T-cell (primary cell): ENCODE measurements around the gene GPR78. TPM values are rescaled to one million over a fixed set of nuclear protein-coding genes. Genes with fewer than 3 reads are reported as not detected.

Source experiments
- ATAC-seq, 4 experiments: fragments of 200-7000 bp in 3 of 4; fragments of 150-1000 bp in 1 of 4; cut with Tn5 transposase; replicated peaks in 1 of 4; 1 replicate in 3 of 4; 2 replicates in 1 of 4; pipeline ENCODE4 v1.10.0; 2021; ENCODE audit warnings: moderate library complexity in 3 of 4, mild to moderate bottlenecking in 2 of 4, moderate number of reproducible peaks in 1 of 4
- CTCF ChIA-PET, 2 donors: fragments of 300-600 bp; sonication (Branson Sonifier 250); formaldehyde crosslinking; loops; one replicate each; lab custom pipeline; 2022; ENCODE audit warnings: antibody characterized with exemption in 2 of 2; lab: Charles Lee
- POLR2A ChIA-PET, 2 donors: fragments of 300-600 bp; sonication (Branson Sonifier 250); formaldehyde crosslinking; loops; one replicate each; lab custom pipeline; 2022; ENCODE audit warnings: antibody characterized with exemption in 2 of 2; lab: Charles Lee
- DNase-seq, 35 experiments: peaks; one replicate each; pipeline versions ENCODE4 v3.0.0 to v3.0.0-alpha.2; 2013 to 2023
- H3K27ac ChIP-seq: one replicate; pipeline ENCODE4 v1.5.1; 2013; ENCODE audit warnings: low read length
- H3K27me3 ChIP-seq, 2 experiments: replicated peaks in 1 of 2; 1 replicate in 1 of 2; 2 replicates in 1 of 2; pipeline versions ENCODE4 v1.6.1 to v1.7.0; 2013; ENCODE audit warnings: low read length in 1 of 2, mixed read lengths in 1 of 2; ENCODE audit not compliant: control insufficient read depth in 2 of 2, insufficient read depth in 2 of 2; ENCODE audit errors: extremely low read depth in 1 of 2
- H3K36me3 ChIP-seq, 2 donors: 1 replicate in 1 of 2; 2 replicates in 1 of 2; pipeline versions ENCODE4 v1.6.1 to v1.7.0; 2013; ENCODE audit warnings: low read length in 1 of 2; ENCODE audit not compliant: control insufficient read depth in 2 of 2, insufficient read depth in 1 of 2; ENCODE audit errors: extremely low read depth in 1 of 2
- H3K4me1 ChIP-seq, 2 experiments: 1 replicate in 1 of 2; 2 replicates in 1 of 2; pipeline versions ENCODE4 v1.6.1 to v1.7.0; 2013; ENCODE audit warnings: low read length in 2 of 2, mixed read lengths in 1 of 2; ENCODE audit not compliant: insufficient read depth in 2 of 2, control insufficient read depth in 1 of 2; ENCODE audit errors: extremely low read depth in 1 of 2
- H3K4me3 ChIP-seq, 2 donors: 1 replicate in 1 of 2; 2 replicates in 1 of 2; pipeline versions ENCODE4 v1.5.1 to v1.7.0; 2013; ENCODE audit warnings: mild to moderate bottlenecking in 2 of 2, low read length in 1 of 2, moderate library complexity in 1 of 2; ENCODE audit not compliant: control insufficient read depth in 1 of 2; ENCODE audit errors: extremely low read depth in 1 of 2
- H3K9me3 ChIP-seq: 2 replicates; pipeline ENCODE4 v1.7.0; 2013
- H3K27ac Mint-ChIP-seq, 2 donors: one replicate each; pipeline ENCODE4 v1.8.0; 2020 to 2021; ENCODE audit warnings: mild to moderate bottlenecking in 2 of 2, mixed read lengths in 2 of 2
- H3K27me3 Mint-ChIP-seq, 2 donors: one replicate each; pipeline ENCODE4 v1.8.0; 2021 to 2022; ENCODE audit warnings: mixed read lengths in 2 of 2
- H3K36me3 Mint-ChIP-seq: one replicate; pipeline ENCODE4 v1.8.0; 2021; ENCODE audit warnings: mixed read lengths
- H3K4me1 Mint-ChIP-seq, 3 donors: one replicate each; pipeline ENCODE4 v1.8.0; 2020 to 2022; ENCODE audit warnings: mixed read lengths in 3 of 3, mild to moderate bottlenecking in 1 of 3
- H3K4me3 Mint-ChIP-seq, 3 donors: one replicate each; pipeline ENCODE4 v1.8.0; 2020 to 2022; ENCODE audit warnings: mild to moderate bottlenecking in 3 of 3, mixed read lengths in 3 of 3, moderate library complexity in 3 of 3
- H3K9me3 Mint-ChIP-seq, 3 donors: one replicate each; pipeline ENCODE4 v1.8.0; 2020 to 2022; ENCODE audit warnings: mixed read lengths in 3 of 3
- WGBS: methylation state at CpG from one replicate; pipeline ENCODE4 v1.1.5; 2013; ENCODE audit warnings: missing lambda C conversion rate; ENCODE audit not compliant: insufficient coverage; 5-methylcytosine and 5-hydroxymethylcytosine counted together
- total RNA-seq, 35 experiments: library from RNA in 6 of 35; stranded (reverse) in 6 of 35; fragments of 120-200 nt in 1 of 35; gene quantifications; one replicate each; pipeline versions ENCODE4 v1.2.1 to v1.2.4 and lab custom pipeline; 2013 to 2026

The GPR78 gene
- total RNA-seq, 5 donors from 2014 or later (not counting 1 experiment from before 2014, with no cell fraction given) = not detected

DNA sequence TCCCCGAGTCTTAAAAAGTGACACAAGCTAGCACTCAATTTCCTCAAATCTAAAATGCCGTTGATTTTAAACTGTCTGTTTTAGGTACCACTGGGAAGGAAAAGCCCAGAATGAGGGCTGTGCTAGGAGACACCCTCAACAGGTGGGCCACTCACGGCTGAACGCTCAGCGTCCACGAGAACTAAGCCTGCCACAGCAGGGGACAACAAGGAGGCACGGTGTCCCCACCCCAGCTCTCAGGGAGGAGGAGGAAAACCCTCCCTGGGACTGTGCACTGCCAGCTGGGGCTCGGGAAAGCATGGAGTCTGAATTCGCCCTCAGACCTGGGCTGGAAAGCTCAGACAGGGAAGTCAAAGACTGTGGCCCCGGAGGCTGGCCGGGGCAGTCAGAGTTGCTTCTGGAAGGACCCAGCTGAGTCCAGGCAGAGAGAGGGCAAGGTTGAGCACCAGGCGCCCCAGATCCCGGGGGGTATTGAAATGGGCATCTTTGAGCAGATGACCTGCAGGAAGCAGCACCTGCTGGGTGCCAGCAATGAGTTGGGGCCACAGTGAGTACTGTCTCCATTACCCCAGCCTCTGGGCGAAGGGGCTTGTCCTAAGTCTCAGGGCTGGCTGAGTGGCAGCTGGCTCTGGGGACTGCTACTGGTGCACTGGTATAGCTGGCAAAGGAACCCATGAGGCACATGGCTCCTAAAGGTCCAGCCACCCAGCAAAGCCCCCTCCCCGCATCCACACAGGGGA, 11.6 kb downstream of the GPR78 start:
- DNase-seq (no peak), ATAC-seq (no peak)
- POLR2A ChIA-PET = no interaction called here
- Histone ChIP-seq H3K9me3 (no peaks in the 10 kb centered on the region), H3K27ac (no peak overlapping the region), H3K36me3 (no peaks in the 10 kb centered on the region), H3K4me1 (no peaks in the 10 kb centered on the region), H3K4me3 (no peak overlapping the region), H3K27me3 (peaks cover 0 to 76% of the 10 kb centered on the region in 2 experiments)
- no peaks in the 10 kb centered on the region for H3K4me1 Mint-ChIP-seq
- CTCF ChIA-PET = no interaction called here
- WGBS = 62% methylated on average over 12 of the region's 15 CpGs
- no peak overlapping the region for H3K27ac Mint-ChIP-seq
- H3K36me3 Mint-ChIP-seq = no peaks in the 10 kb centered on the region
- H3K4me3 Mint-ChIP-seq = no peak overlapping the region
- peaks cover 26 to 45% of the 10 kb centered on the region in 2 donors for H3K27me3 Mint-ChIP-seq
- H3K9me3 Mint-ChIP-seq = no peaks in the 10 kb centered on the region

DNA sequence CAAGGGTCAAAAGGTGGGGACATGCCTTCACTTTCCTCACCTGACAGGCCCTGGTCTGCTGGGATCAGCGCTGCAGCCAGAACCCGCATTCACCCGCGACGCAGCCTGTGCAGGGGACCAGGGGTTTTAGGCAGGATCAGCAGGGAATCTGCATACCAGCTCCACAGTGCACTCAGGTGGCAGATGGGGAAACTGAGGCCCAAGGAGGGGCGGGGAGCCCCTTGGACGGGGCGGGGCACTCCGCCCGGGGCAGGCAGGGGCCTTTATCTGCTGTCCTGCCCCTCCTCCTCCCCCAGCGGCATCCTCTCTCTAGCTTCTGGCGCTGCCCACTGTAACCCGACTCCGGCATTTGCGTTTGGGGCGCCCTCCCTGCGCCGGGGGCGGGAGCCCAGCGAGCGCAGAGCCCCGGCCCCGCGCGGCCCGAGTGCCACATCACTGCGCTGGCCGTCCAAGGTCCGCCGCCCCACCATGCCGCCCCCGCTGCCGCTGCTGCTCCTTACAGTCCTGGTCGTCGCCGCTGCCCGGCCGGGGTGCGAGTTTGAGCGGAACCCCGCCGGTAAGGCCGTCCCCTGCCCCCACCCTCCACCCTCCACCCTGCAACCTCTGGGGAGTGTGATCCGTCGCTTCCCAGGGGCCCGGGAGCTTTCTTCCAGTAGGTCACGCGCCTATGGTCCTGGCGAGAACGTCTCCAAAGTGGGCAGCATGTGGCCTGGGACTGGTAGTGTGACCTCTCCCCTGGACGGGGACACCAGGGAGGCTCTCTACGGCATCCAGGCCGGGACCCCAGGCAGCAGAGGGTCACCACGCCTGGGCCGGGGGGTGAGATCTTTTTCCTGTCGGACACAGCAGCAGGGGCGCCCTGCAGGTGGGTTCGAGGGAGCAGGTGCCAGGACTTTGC, 12.4 kb downstream of the GPR78 start, which contains the start of gene CPZ:
CPZ (plus strand) TSS at position 400 of the 898 bp plus-strand sequence; CDS start at position 469, 69 bp downstream.
- H3K36me3 Mint-ChIP-seq = no peaks in the 10 kb centered on the region
- Histone ChIP-seq H3K4me1 (no peaks in the 10 kb centered on the region), H3K36me3 (no peaks in the 10 kb centered on the region), H3K27ac (no peak within 1 kb of the TSS), H3K27me3 (peaks cover 0 to 68% of the 10 kb centered on the region in 2 experiments), H3K4me3 (no peak within 1 kb of the TSS), H3K9me3 (no peaks in the 10 kb centered on the region)
- H3K27me3 Mint-ChIP-seq = peaks cover 26 to 45% of the 10 kb centered on the region in 2 donors
- no peak within 1 kb of the TSS for H3K27ac Mint-ChIP-seq
- H3K9me3 Mint-ChIP-seq = no peaks in the 10 kb centered on the region
- 5% methylated on average over 56 of the region's 58 CpGs for WGBS
- ChIA-PET POLR2A (no interaction called here), CTCF (no interaction called here)
- DNase-seq (no peak), ATAC-seq (no peak)
- no peak within 1 kb of the TSS for H3K4me3 Mint-ChIP-seq
- H3K4me1 Mint-ChIP-seq = no peaks in the 10 kb centered on the region

DNA sequence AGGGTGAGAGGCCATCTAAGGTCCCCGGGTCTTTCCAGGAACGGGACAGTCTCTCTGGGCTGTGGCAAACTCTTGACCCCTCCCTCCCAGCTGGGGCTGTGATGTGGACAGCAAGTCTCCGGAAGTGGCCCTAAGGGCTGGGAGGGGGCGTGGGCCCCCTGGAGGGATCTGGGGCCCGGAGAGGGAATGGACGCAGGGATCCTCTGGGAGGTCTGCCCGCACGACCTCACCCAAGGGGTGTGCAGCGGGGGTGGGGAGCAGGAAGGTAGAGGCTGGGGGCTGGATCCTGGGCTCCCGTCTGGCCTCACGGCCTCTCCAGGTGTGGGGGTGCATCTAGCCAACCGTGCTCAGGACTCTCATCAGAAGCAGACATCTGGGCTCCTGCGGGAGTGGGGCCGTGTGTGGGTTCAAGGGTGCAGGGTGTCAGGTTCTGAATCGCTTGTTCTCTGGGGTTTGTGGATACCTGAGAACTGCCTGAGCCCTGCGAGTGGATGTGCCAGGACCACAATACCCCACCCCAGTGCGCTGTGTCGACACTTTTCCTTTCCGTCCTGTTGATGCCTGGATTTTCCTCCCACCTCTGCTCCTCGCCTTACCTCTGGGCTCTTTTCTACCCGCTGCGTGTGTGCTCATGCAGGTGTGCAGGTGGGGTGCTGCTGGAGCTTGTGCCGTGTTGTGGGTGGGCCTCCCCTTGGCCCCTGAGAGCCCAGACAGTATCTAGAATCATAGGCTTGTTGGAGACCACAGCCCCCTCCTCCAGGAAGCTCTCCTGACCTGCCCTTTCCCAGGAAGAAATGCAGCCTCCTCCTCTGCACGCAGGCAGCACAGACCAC, 13.3 kb downstream of the GPR78 start:
- WGBS = 16% methylated on average over 11 of the region's 24 CpGs
- no peak overlapping the region for H3K27ac Mint-ChIP-seq
- ATAC-seq = no peak
- Histone ChIP-seq H3K4me3 (no peak overlapping the region), H3K27me3 (peaks cover 0 to 65% of the 10 kb centered on the region in 2 experiments), H3K27ac (no peak overlapping the region), H3K9me3 (no peaks in the 10 kb centered on the region), H3K36me3 (no peaks in the 10 kb centered on the region), H3K4me1 (no peaks in the 10 kb centered on the region)
- no peaks in the 10 kb centered on the region for H3K9me3 Mint-ChIP-seq
- peaks cover 26 to 40% of the 10 kb centered on the region in 2 donors for H3K27me3 Mint-ChIP-seq
- H3K4me1 Mint-ChIP-seq = no peaks in the 10 kb centered on the region
- ChIA-PET POLR2A (no interaction called here), CTCF (interaction anchor here in 1 of 2 donors (0.6 kb wide), 1 partner anchor 333 kb away, joined by 3 read pairs; no protein-coding TSS in a partner anchor)
- H3K36me3 Mint-ChIP-seq = no peaks in the 10 kb centered on the region
- DNase-seq = no peak
- no peak overlapping the region for H3K4me3 Mint-ChIP-seq

GRCh38 chr4:8594097-8595038, 14.2 kb downstream of the GPR78 start:
- H3K27ac Mint-ChIP-seq = no peak overlapping the region
- ChIA-PET CTCF (no interaction called here), POLR2A (no interaction called here)
- peaks cover 26 to 43% of the 10 kb centered on the region in 2 donors for H3K27me3 Mint-ChIP-seq
- H3K36me3 Mint-ChIP-seq = no peaks in the 10 kb centered on the region
- no peaks in the 10 kb centered on the region for H3K4me1 Mint-ChIP-seq
- Histone ChIP-seq H3K36me3 (no peaks in the 10 kb centered on the region), H3K4me3 (no peak overlapping the region), H3K27ac (no peak overlapping the region), H3K9me3 (no peaks in the 10 kb centered on the region), H3K4me1 (no peaks in the 10 kb centered on the region), H3K27me3 (peaks cover 0 to 67% of the 10 kb centered on the region in 2 experiments)
- 52% methylated on average over 9 of the region's 24 CpGs for WGBS
- no peak overlapping the region for H3K4me3 Mint-ChIP-seq
- ATAC-seq (no peak), DNase-seq (peak in 1 of 35 experiments; percentile 11)
- H3K9me3 Mint-ChIP-seq = no peaks in the 10 kb centered on the region

DNA sequence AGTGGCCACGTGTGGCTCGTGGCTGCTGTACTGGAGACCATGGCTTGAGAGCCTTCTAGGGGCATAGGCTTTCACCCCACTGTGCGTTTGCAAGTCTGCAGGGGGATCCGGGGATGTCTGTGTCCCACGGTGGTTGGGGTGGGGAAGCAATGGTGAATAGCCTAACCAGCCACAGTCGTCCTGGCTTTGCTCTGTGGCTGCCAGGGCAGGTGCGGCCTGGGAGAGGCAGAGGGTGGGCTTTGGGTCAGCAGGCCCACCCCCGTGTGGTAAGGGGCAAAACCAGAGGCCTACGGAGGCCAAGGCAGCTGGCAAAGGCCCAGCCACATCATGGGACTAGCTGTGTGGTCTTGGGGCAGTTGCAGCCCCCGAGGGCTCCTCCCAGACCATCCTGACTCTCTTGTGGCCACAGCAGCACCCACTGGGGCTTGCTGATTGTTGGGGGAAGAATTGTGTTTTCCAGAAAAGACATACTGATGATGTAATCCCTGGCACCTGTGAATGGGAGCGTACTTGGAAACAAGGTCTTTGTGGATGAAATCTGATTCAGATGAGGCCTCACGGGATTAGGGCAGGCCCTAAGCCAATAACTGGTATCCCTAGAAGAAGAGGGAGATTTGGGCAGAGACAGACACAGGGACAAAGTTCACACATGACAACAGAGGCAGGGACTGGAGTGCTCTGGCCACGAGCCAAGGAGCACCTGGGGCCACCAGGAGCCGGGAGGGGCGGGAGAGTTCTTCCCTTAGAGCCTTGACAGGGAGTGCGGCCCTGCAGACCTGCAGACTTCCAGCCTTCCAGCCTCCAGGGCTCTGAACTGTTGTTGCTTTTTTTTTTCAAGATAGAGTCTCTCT, 15.3 kb downstream of the GPR78 start:
- no peak overlapping the region for H3K27ac Mint-ChIP-seq
- WGBS = 68% methylated on average over 12 of the region's 16 CpGs
- CTCF ChIA-PET = no interaction called here
- no peaks in the 10 kb centered on the region for H3K9me3 Mint-ChIP-seq
- Histone ChIP-seq H3K27ac (no peak overlapping the region), H3K4me3 (no peak overlapping the region), H3K4me1 (no peaks in the 10 kb centered on the region), H3K36me3 (no peaks in the 10 kb centered on the region), H3K27me3 (peaks cover 0 to 59% of the 10 kb centered on the region in 2 experiments), H3K9me3 (no peaks in the 10 kb centered on the region)
- H3K36me3 Mint-ChIP-seq = no peaks in the 10 kb centered on the region
- peaks cover 25 to 36% of the 10 kb centered on the region in 2 donors for H3K27me3 Mint-ChIP-seq
- POLR2A ChIA-PET = no interaction called here
- no peak overlapping the region for H3K4me3 Mint-ChIP-seq
- no peak for DNase-seq
- no peaks in the 10 kb centered on the region for H3K4me1 Mint-ChIP-seq
- ATAC-seq = no peak
